CD14-positive monocyte (primary cell): Measurements from ENCODE around the gene KIAA1755. TPM values are rescaled to one million over a fixed set of nuclear protein-coding genes. Genes with fewer than 3 reads are reported as not detected.

Experiments
- DNase-seq, 3 donors: peaks; one replicate each; pipeline ENCODE4 v3.0.0-alpha.2; 2011 to 2022
- H2AFZ ChIP-seq: 2 replicates; pipeline ENCODE4 v1.6.0; 2012; ENCODE audit warnings: mild to moderate bottlenecking, low read depth, low read length, inconsistent platforms; ENCODE audit not compliant: insufficient read depth, poor library complexity, severe bottlenecking
- H3K27ac ChIP-seq, 2 donors: 1 replicate in 1 of 2; 2 replicates in 1 of 2; pipeline ENCODE4 v1.5.1; 2012 to 2013; ENCODE audit warnings: low read length in 2 of 2, control low read depth in 1 of 2, inconsistent platforms in 1 of 2, low read depth in 1 of 2, mild to moderate bottlenecking in 1 of 2
- H3K27me3 ChIP-seq, 2 donors: one replicate each; pipeline versions ENCODE4 v1.6.0 to v1.6.1; 2011 to 2013; ENCODE audit warnings: low read length in 2 of 2; ENCODE audit not compliant: control insufficient read depth in 2 of 2, insufficient read depth in 2 of 2
- H3K36me3 ChIP-seq, 2 donors: replicated peaks in 1 of 2; 1 replicate in 1 of 2; 2 replicates in 1 of 2; pipeline versions ENCODE4 v1.5.1 to v1.6.1; 2012 to 2013; ENCODE audit warnings: low read length in 2 of 2, control low read depth in 1 of 2, inconsistent platforms in 1 of 2, mild to moderate bottlenecking in 1 of 2; ENCODE audit not compliant: insufficient read depth in 2 of 2, control insufficient read depth in 1 of 2
- H3K4me1 ChIP-seq, 2 donors: 1 replicate in 1 of 2; 2 replicates in 1 of 2; pipeline versions ENCODE4 v1.5.1 to v1.6.1; 2012 to 2013; ENCODE audit warnings: low read length in 2 of 2, control low read depth in 1 of 2, inconsistent platforms in 1 of 2, mild to moderate bottlenecking in 1 of 2, moderate library complexity in 1 of 2; ENCODE audit not compliant: insufficient read depth in 2 of 2, control insufficient read depth in 1 of 2
- H3K4me2 ChIP-seq: replicated peaks from 2 replicates; pipeline ENCODE3; 2012; ENCODE audit warnings: low read length, moderate library complexity, mild to moderate bottlenecking; ENCODE audit not compliant: poor library complexity, severe bottlenecking; ENCODE audit errors: extremely low read depth
- H3K4me3 ChIP-seq, 3 experiments: fragments of 200-600 bp in 1 of 3; sonication (generic) in 1 of 3; replicated peaks in 1 of 3; 1 replicate in 2 of 3; 2 replicates in 1 of 3; pipeline ENCODE4 v1.5.1; 2011 to 2013; ENCODE audit warnings: low read length in 3 of 3, mild to moderate bottlenecking in 3 of 3, control low read depth in 2 of 3, low read depth in 2 of 3, inconsistent platforms in 1 of 3, moderate library complexity in 1 of 3
- H3K79me2 ChIP-seq: 2 replicates; pipeline ENCODE4 v1.6.0; 2012; ENCODE audit warnings: mild to moderate bottlenecking, control low read depth, inconsistent platforms, low read length, moderate library complexity; ENCODE audit not compliant: insufficient read depth
- H3K9ac ChIP-seq: 2 replicates; pipeline ENCODE4 v1.6.0; 2017; ENCODE audit warnings: low read length, mild to moderate bottlenecking; ENCODE audit not compliant: insufficient read depth, poor library complexity, severe bottlenecking
- H3K9me3 ChIP-seq, 2 donors: replicated peaks in 1 of 2; 1 replicate in 1 of 2; 2 replicates in 1 of 2; pipeline versions ENCODE4 v1.5.1 to v1.6.1; 2012 to 2013; ENCODE audit warnings: low read length in 2 of 2, control low read depth in 1 of 2; ENCODE audit not compliant: control insufficient read depth in 1 of 2, insufficient read depth in 1 of 2
- H4K20me1 ChIP-seq: 2 replicates; pipeline ENCODE4 v1.6.0; 2012; ENCODE audit warnings: mild to moderate bottlenecking, low read length, control low read depth, moderate library complexity; ENCODE audit not compliant: insufficient read depth
- H3K27ac Mint-ChIP-seq, 7 donors: one replicate each; pipeline ENCODE4 v1.8.0; 2020; ENCODE audit warnings: mild to moderate bottlenecking in 7 of 7, mixed read lengths in 7 of 7, moderate library complexity in 6 of 7, inconsistent platforms in 2 of 7
- H3K27me3 Mint-ChIP-seq, 3 donors: one replicate each; pipeline ENCODE4 v1.8.0; 2021 to 2022; ENCODE audit warnings: low read depth in 3 of 3, mild to moderate bottlenecking in 3 of 3, mixed read lengths in 3 of 3, moderate library complexity in 3 of 3, inconsistent platforms in 1 of 3
- H3K36me3 Mint-ChIP-seq, 2 donors: one replicate each; pipeline ENCODE4 v1.8.0; 2020; ENCODE audit warnings: mixed read lengths in 2 of 2, inconsistent platforms in 1 of 2, mild to moderate bottlenecking in 1 of 2
- H3K4me1 Mint-ChIP-seq: one replicate; pipeline ENCODE4 v1.8.0; 2020; ENCODE audit warnings: mild to moderate bottlenecking, mixed read lengths
- H3K4me3 Mint-ChIP-seq, 2 donors: one replicate each; pipeline ENCODE4 v1.8.0; 2020; ENCODE audit warnings: mild to moderate bottlenecking in 2 of 2, mixed read lengths in 2 of 2, moderate library complexity in 1 of 2
- H3K9me3 Mint-ChIP-seq, 7 donors: one replicate each; pipeline ENCODE4 v1.8.0; 2020 to 2022; ENCODE audit warnings: mixed read lengths in 7 of 7, mild to moderate bottlenecking in 6 of 7, moderate library complexity in 6 of 7, inconsistent platforms in 2 of 7
- CTCF ChIP-seq: fragments of 200-600 bp; IDR thresholded peaks from one replicate; pipeline ENCODE4 v1.8.0; 2022; ENCODE audit warnings: antibody characterized with exemption, mild to moderate bottlenecking
- WGBS: methylation state at CpG from one replicate; pipeline ENCODE4 v1.1.5; 2013; ENCODE audit warnings: missing lambda C conversion rate; ENCODE audit not compliant: insufficient coverage; 5-methylcytosine and 5-hydroxymethylcytosine counted together
- intact Hi-C, 2 donors: fragments of 100-400 bp; cut with micrococcal nuclease; formaldehyde crosslinking; loops; one replicate each; pipeline versions ENCODE4 v1.15.0 to v1.15.1; 2023
- polyA plus RNA-seq, 3 donors: library from polyadenylated mRNA; depleted of rRNA in 1 of 3; unstranded in 2 of 3; stranded (reverse) in 1 of 3; fragments of 300-500 nt in 2 of 3; fragments of >200 nt in 1 of 3; fragmentation: Illumina TruSeq in 2 of 3; gene quantifications; 1 replicate in 2 of 3; 2 replicates in 1 of 3; pipeline ENCODE4 v1.2.3, GENCODE V29; 2012 to 2021

Gene KIAA1755
- polyA plus RNA-seq, 3 donors: not detected

GRCh38 chr20:38219006-38219950 is 41.3 kb downstream of the KIAA1755 start:
- H3K27me3 Mint-ChIP-seq: peaks cover 2 to 4% (median 3%) of the 10 kb centered on the region in 3 donors
- H3K9me3 Mint-ChIP-seq: peaks cover 0 to 2% (median 0%) of the 10 kb centered on the region in 7 donors
- Histone ChIP-seq H4K20me1 (no peaks in the 10 kb centered on the region), H3K9me3 (no peaks in the 10 kb centered on the region), H3K36me3 (no peaks in the 10 kb centered on the region), H3K9ac (no peak overlapping the region), H3K27me3 (no peaks in the 10 kb centered on the region), H3K27ac (no peak overlapping the region), H3K4me1 (peaks cover 13 to 16% of the 10 kb centered on the region in 2 donors), H3K4me2 (no peak overlapping the region), H2AFZ (no peak overlapping the region), H3K4me3 (no peak overlapping the region), H3K79me2 (no peaks in the 10 kb centered on the region)
- no peak overlapping the region for H3K27ac Mint-ChIP-seq
- no peak for TF ChIP-seq CTCF
- intact Hi-C loops: no loop called here
- 93% methylated on average over 18 of the region's 19 CpGs for WGBS
- no peak overlapping the region for H3K4me3 Mint-ChIP-seq
- peaks cover 29% of the 10 kb centered on the region for H3K4me1 Mint-ChIP-seq
- DNase-seq: no peak
- H3K36me3 Mint-ChIP-seq: no peaks in the 10 kb centered on the region

GRCh38 chr20:38218566-38218885 is 42.0 kb downstream of the KIAA1755 start:
- H3K4me1 Mint-ChIP-seq: peaks cover 22% of the 10 kb centered on the region
- no peak overlapping the region for H3K4me2 ChIP-seq

More at GRCh38 chr20:38218566-38218885, 42.0 kb downstream of the KIAA1755 start:
- Histone ChIP-seq H3K4me3 (no peak overlapping the region), H3K36me3 (no peaks in the 10 kb centered on the region), H3K9ac (no peak overlapping the region), H4K20me1 (no peaks in the 10 kb centered on the region), H3K4me1 (peaks cover 5 to 8% of the 10 kb centered on the region in 2 donors), H2AFZ (no peak overlapping the region), H3K9me3 (no peaks in the 10 kb centered on the region), H3K79me2 (no peaks in the 10 kb centered on the region), H3K27me3 (no peaks in the 10 kb centered on the region), H3K27ac (no peak overlapping the region)
- intact Hi-C loops: no loop called here
- H3K36me3 Mint-ChIP-seq: no peaks in the 10 kb centered on the region
- peak overlapping the region in 1 of 2 donors; percentile 10 for H3K4me3 Mint-ChIP-seq
- no peak for DNase-seq
- peaks cover 2 to 8% (median 6%) of the 10 kb centered on the region in 3 donors for H3K27me3 Mint-ChIP-seq
- H3K9me3 Mint-ChIP-seq: peaks cover 0 to 2% (median 0%) of the 10 kb centered on the region in 7 donors
- WGBS: 100% methylated on average over 2 of the region's 7 CpGs
- TF ChIP-seq CTCF: no peak
- H3K27ac Mint-ChIP-seq: no peak overlapping the region
